ENCODE results near the gene LONRF2.

DNA sequence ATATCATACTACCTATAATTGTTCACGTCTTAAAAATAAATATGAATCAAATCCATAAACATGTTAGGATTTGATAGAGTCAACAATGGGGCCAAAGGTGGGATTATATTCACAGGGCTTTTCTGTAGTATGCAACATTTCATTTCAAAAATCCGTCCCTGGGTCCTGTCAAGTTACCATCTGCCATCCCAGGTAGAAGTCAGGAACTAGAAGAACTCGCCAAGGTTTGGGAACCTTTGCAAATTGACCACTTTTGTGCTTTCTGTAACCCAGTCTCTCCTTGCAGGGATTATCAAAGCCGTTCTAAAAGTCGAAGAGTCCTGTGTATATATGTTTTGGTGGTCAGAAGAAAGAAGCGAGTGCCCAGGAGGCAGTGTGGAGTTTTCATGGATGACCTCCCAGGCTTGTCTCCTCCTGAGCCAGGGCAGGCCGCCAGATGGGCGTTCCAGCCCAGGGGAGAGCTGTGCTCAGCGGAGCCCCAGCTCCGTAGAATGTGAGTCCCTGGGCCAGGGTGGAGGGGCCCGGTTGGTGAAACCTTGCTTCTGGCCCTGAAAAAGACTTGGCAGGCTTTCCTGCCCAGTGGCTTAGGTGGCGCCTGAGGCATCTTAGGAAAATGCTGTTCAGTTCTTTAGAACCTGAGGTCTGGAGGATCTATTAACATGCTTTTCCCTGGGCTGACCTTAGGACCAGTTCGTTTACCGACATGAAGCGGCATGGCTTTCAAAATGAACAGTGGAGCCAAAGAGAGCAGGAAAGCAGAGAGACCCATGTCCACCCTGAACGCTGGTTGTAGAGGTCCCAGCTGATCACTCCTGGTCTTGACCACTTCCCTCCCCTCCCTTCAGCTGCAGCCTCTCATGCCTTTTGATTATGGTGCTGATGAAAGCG is 69.2 kb downstream of the LONRF2 start:
- TF ChIP-seq, protein P1, sequence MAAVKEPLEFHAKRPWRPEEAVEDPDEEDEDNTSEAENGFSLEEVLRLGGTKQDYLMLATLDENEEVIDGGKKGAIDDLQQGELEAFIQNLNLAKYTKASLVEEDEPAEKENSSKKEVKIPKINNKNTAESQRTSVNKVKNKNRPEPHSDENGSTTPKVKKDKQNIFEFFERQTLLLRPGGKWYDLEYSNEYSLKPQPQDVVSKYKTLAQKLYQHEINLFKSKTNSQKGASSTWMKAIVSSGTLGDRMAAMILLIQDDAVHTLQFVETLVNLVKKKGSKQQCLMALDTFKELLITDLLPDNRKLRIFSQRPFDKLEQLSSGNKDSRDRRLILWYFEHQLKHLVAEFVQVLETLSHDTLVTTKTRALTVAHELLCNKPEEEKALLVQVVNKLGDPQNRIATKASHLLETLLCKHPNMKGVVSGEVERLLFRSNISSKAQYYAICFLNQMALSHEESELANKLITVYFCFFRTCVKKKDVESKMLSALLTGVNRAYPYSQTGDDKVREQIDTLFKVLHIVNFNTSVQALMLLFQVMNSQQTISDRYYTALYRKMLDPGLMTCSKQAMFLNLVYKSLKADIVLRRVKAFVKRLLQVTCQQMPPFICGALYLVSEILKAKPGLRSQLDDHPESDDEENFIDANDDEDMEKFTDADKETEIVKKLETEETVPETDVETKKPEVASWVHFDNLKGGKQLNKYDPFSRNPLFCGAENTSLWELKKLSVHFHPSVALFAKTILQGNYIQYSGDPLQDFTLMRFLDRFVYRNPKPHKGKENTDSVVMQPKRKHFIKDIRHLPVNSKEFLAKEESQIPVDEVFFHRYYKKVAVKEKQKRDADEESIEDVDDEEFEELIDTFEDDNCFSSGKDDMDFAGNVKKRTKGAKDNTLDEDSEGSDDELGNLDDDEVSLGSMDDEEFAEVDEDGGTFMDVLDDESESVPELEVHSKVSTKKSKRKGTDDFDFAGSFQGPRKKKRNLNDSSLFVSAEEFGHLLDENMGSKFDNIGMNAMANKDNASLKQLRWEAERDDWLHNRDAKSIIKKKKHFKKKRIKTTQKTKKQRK (IDR thresholded peaks at IDR 0.05; ENCODE audit: low read length), result no peak
- no peak for TF ChIP-seq ZNF207 (IDR thresholded peaks at IDR 0.05; ENCODE audit: borderline replicate concordance)
- TF ChIP-seq ELF4 (CRISPR knock-in tag; IDR thresholded peaks at IDR 0.05; ENCODE audit: borderline replicate concordance), result no peak
- TF ChIP-seq, protein P2, sequence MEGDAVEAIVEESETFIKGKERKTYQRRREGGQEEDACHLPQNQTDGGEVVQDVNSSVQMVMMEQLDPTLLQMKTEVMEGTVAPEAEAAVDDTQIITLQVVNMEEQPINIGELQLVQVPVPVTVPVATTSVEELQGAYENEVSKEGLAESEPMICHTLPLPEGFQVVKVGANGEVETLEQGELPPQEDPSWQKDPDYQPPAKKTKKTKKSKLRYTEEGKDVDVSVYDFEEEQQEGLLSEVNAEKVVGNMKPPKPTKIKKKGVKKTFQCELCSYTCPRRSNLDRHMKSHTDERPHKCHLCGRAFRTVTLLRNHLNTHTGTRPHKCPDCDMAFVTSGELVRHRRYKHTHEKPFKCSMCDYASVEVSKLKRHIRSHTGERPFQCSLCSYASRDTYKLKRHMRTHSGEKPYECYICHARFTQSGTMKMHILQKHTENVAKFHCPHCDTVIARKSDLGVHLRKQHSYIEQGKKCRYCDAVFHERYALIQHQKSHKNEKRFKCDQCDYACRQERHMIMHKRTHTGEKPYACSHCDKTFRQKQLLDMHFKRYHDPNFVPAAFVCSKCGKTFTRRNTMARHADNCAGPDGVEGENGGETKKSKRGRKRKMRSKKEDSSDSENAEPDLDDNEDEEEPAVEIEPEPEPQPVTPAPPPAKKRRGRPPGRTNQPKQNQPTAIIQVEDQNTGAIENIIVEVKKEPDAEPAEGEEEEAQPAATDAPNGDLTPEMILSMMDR (CRISPR knock-in tag; IDR thresholded peaks at IDR 0.05), result no peak
- no peak for TF ChIP-seq ATF7 (IDR thresholded peaks at IDR 0.05)
- TF ChIP-seq ATF7 (CRISPR knock-in tag; IDR thresholded peaks at IDR 0.05), result no peak
- no peak for TF ChIP-seq HOXA9 (CRISPR knock-in tag; IDR thresholded peaks at IDR 0.05; ENCODE audit: borderline replicate concordance)
- no peak for TF ChIP-seq ATF1 (CRISPR knock-in tag; IDR thresholded peaks at IDR 0.05)
- no peak for TF ChIP-seq GLI4 (CRISPR knock-in tag; IDR thresholded peaks at IDR 0.05; ENCODE audit: borderline replicate concordance)
- TF ChIP-seq ZNF256 (CRISPR knock-in tag; conservative IDR thresholded peaks at IDR 0.05), result no peak
- TF ChIP-seq, protein P3, sequence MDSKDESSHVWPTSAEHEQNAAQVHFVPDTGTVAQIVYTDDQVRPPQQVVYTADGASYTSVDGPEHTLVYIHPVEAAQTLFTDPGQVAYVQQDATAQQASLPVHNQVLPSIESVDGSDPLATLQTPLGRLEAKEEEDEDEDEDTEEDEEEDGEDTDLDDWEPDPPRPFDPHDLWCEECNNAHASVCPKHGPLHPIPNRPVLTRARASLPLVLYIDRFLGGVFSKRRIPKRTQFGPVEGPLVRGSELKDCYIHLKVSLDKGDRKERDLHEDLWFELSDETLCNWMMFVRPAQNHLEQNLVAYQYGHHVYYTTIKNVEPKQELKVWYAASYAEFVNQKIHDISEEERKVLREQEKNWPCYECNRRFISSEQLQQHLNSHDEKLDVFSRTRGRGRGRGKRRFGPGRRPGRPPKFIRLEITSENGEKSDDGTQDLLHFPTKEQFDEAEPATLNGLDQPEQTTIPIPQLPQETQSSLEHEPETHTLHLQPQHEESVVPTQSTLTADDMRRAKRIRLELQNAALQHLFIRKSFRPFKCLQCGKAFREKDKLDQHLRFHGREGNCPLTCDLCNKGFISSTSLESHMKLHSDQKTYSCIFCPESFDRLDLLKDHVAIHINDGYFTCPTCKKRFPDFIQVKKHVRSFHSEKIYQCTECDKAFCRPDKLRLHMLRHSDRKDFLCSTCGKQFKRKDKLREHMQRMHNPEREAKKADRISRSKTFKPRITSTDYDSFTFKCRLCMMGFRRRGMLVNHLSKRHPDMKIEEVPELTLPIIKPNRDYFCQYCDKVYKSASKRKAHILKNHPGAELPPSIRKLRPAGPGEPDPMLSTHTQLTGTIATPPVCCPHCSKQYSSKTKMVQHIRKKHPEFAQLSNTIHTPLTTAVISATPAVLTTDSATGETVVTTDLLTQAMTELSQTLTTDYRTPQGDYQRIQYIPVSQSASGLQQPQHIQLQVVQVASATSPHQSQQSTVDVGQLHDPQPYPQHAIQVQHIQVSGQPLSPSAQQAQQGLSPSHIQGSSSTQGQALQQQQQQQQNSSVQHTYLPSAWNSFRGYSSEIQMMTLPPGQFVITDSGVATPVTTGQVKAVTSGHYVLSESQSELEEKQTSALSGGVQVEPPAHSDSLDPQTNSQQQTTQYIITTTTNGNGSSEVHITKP (CRISPR knock-in tag; IDR thresholded peaks at IDR 0.05; ENCODE audit: low read depth), result no peak
- TF ChIP-seq, protein P4, sequence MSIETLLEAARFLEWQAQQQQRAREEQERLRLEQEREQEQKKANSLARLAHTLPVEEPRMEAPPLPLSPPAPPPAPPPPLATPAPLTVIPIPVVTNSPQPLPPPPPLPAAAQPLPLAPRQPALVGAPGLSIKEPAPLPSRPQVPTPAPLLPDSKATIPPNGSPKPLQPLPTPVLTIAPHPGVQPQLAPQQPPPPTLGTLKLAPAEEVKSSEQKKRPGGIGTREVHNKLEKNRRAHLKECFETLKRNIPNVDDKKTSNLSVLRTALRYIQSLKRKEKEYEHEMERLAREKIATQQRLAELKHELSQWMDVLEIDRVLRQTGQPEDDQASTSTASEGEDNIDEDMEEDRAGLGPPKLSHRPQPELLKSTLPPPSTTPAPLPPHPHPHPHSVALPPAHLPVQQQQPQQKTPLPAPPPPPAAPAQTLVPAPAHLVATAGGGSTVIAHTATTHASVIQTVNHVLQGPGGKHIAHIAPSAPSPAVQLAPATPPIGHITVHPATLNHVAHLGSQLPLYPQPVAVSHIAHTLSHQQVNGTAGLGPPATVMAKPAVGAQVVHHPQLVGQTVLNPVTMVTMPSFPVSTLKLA (IDR thresholded peaks at IDR 0.05), result no peak
- TF ChIP-seq ARNT (IDR thresholded peaks at IDR 0.05), result no peak
